HG03159 (cell line): Measurements from ENCODE around the gene PIGK.

ENCODE experiments used
- ATAC-seq: cut with Tn5 transposase; IDR thresholded peaks from one replicate; pipeline ENCODE4 v1.9.1; 2021; ENCODE audit warnings: mild to moderate bottlenecking, moderate library complexity; ENCODE audit not compliant: unreplicated experiment

The PIGK gene

DNA sequence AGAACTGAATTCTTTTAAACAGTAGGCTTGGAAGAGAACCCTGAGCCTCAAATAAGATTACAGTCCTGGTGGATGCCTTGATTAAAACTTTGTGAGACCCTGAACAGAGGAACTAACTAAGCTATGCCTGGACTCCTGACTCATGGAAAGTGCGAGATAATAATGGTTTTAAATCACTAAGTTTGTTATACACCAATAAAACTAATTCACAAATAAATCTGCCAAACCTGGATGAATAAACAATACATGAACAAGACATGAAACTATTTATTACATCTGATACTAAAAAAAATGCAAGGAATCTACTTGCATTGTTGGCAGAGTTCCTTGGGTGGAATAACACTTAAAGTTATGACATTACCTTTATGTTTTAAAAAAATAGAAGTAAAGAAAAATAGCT lies 118.4 kb downstream of the PIGK start:
- ATAC-seq: no peak

DNA sequence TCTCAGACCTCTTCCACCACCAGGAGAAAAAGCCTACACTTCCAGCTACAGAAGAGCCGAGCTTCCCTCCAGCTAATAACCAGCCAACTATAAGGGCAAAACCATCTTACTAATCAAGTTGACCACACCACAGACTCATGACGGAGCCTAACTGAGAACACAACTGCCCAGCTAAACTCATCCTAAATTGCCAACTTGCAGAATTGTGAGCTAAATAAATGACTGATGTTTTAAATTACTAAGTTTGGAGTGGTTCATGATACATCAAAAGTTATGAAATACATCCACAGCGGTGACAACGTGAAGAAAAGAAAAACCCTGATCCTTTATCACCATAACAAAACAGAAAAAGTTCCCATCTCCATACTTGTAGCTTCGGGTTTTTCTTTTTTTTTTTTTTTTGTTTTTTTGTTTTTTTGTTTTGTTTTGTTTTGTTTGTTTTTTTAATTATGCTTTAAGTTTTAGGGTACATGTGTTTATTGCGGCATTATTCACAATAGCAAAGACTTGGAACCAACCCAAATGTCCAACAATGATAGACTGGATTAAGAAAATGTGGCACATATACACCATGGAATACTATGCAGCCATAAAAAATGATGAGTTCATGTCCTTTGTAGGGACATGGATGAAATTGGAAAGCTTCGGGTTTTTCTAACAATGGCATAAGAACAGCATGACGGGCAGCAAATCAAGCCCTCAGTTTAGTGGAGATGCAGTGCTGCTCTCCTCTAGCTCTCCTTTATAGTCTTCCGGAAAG lies 122.6 kb downstream of the PIGK start:
- ATAC-seq: no peak

DNA sequence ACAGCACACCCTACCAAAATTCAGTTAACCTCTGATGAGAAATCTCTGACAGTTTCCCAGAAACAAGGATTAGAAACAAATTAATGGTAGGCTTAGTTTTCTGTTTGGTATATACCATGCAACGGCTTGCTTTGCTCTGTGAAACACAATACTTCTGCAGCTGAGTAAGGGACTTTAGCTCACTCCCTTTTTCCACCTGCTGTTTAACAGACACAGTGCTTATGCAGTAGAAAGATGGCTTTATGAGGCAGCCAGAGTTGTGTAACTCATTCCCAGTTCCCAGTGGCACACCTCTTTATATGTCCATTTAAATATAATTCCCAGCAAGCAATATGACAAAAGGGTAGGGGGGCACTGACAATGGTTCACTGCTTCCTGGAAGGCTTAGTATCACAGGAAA lies 124.0 kb downstream of the PIGK start:
- no peak for ATAC-seq

DNA sequence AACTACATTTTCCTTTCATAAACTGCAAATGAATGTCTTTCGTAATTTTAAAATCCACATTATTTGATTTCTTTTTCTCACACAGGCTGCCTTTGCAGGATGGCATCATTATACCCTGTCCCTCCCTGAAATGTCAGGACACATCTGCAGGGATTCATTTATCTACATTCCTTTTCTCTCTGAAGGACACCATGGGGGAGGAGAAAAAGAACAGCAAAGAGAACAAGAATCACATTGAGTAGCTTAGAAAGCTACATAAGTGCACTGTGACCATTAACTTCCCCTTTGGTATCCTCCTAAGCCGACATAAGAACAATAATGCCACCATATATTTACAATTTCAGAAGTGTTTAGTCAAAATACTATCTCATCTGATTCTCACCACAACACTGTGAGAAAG lies 129.5 kb downstream of the PIGK start:
- no peak for ATAC-seq

DNA sequence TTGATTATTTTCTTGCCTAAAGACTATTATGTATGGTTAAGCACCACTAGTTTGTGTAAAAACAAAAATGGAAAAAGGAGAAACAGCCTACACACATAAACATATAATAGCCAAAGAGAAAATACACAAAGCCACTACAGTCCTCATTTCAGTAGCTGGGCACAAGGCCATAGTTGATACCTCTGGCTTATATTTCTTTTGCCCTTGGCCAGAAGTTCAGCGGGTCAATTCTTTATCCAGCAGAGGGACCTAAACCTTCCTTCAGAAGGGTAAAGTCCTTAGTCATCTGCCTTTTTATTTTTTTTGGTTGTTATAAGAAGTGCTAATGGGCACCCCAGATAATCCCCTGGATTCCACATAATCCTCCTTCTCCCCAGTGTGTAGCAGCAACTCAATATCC lies 134.1 kb downstream of the PIGK start:
- ATAC-seq: no peak

DNA sequence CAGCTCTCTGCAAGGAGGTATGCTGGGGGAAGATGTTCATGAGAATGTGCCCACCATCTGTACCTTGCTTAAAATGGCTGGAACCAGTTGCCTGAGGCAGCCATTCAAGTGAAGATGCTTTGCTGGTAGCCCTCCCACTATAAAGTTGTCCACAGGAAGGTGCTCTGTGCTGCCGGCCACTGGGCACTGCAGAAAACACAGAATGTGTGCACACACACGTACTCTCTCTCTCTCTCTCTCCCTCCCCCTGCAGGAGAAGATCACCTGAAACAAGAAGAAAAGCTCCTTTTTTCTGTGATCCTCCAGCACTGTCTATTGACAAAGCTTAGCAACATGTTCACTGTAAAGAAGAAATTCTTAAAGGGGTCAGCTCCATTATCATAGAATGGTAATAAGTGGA lies 134.8 kb downstream of the PIGK start:
- ATAC-seq: no peak

DNA sequence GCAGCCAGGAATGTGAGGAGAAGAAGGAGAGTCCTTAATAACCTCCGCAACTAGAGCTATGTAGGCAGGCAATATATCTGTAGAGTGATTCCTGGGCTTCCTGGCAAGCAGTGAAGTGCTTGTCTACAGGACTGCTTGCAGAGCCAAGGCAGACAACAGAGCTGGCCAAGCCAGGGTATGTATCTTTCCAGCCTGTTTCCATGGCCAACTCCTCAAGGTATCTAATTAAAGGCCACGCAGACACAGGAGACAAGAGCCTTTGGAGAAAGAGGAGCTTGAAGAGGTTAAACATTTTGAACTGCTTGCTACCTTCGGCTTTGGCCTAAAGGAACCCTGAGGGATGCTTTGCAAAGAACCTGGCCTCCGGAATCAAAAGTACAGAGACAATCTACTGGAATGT lies 137.4 kb downstream of the PIGK start:
- no peak for ATAC-seq

DNA sequence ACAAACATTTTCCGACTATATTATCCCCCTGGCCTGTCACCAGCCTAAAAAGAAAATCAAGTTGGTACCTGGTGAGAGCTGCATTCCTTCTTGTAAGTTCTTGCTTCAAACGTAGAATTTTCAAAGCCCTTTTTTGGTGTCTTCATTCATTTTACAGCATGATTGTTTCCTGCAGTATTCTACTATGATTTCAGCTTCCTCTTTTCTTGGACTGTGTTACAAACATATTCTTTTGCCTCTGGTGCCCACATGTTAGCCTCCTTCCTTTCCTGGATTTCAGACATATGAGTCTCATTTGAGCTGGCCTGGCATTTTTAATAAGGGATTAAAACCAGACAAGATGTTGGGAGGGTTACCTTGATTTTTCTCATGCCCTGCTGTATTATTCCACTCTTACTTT lies 142.5 kb downstream of the PIGK start:
- no peak for ATAC-seq

DNA sequence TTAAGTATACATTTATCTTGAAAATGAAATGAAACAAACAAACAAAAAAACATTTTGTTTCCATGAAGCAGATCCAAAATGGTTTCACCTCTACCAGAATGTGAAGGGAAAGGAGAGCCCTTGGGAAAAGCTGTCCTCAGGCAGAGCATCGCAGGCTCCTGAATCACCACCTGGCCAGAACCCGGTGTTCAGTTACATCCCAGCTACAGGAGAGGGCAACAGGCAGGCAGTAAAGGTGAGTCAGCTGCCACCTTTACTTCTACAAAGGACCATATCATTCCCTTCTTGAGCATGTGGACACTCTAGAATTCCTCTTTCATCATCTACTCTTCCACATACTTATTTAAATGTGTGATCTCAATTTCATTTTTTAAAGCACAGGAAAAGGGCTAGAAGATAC lies 151.2 kb downstream of the PIGK start:
- no peak for ATAC-seq

DNA sequence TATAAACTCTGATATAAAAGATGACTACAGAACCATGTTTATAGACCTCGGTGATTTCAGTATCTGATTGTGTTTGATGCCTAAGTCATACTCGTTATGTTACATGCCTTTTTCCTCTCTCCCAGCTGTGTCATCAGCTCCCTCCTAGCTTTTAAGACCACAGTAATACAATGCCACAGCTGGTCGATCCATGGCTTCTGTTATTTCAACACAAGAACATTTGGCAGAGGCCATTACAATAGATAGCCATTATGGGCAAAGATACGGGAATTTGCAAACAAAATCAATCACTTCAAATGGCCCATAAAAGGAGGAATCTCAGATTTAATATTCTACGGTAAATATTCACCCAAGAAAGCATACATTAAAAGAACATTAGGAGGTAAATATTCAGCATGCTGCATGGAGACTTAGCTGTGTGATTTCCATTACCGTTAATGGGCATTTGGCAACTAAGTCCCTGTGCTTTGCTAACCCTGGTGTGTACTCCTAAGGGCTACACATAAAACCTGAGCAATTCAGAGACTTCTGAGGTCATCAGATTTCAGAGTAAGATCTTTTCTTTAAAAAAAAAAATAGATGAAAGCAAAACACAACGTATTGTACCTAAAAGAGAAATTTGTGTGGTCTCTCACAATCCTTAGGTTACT lies 153.4 kb downstream of the PIGK start:
- ATAC-seq: no peak

DNA sequence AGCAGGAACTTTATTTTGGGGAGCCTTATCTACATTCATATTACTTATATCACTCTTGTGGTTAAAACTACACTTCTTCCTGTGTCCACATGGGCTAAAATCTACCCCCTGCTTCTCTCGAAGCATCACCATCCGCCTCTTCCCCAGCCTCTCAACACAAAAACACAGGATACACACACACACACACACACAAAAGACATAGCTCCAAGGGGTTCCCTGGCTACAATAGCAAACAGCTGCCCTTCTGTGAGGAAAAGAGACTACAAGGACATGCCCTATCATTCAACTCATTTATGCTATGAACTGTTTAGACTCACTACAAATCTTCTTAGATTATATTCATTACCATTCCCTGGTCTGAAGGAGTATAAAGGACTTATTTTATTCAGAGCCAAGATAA lies 155.0 kb downstream of the PIGK start:
- no peak for ATAC-seq

DNA sequence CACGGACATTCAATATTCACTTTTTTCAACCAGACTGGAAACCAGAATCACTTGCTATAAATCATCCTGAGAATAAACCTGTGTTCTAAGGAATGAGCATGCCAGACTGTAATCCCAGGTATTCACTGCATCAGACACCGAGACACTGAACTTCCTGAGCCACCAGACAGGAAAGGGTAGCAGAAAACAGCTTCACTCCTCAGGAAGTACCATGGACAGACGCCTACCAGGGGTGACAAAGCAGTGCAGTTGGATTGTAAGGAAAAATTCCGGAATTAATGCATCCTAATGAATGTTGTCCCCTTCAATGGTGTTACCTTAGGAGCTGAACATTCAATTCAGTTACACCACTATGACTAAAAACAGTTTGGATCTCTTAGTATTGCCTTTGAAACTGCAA lies 156.1 kb downstream of the PIGK start:
- no peak for ATAC-seq

DNA sequence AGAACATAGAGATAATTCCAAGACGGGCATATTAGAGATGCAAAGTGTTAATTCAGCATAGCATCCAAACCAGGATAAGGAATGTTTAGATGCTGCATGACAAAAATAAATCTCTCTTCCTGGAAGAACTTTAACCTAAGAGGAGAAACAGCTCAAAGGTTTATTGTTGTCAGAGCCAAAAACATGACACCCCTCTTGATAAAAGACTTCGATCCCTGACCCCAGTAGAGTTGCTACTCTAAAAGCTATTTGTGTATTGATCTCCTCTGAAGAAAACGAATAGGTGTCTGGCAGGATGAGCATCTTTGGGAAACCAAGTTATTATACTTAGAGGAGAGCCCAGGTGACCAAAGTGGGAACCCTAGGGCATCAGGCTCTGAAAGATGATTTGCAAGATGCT lies 158.1 kb downstream of the PIGK start:
- no peak for ATAC-seq

DNA sequence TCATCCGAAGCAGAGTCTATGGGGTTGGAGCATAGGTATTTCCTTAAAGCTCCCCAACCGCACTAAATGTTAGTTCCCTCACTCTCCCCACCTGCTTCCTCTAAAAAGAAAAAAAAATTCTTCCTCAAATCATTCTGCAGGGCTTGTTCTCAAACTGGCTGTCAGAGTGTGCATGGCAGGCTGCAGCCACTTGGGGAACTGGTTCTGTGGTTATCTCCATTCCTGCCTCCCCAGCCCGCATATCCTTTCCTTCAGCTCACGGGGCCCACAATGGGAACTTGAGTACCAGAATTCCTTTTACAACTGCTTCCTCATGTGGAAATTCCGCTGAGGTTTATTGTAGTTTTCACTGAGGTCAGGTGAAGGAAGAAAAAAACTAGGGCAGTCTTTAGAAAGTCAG lies 159.2 kb downstream of the PIGK start:
- no peak for ATAC-seq

DNA sequence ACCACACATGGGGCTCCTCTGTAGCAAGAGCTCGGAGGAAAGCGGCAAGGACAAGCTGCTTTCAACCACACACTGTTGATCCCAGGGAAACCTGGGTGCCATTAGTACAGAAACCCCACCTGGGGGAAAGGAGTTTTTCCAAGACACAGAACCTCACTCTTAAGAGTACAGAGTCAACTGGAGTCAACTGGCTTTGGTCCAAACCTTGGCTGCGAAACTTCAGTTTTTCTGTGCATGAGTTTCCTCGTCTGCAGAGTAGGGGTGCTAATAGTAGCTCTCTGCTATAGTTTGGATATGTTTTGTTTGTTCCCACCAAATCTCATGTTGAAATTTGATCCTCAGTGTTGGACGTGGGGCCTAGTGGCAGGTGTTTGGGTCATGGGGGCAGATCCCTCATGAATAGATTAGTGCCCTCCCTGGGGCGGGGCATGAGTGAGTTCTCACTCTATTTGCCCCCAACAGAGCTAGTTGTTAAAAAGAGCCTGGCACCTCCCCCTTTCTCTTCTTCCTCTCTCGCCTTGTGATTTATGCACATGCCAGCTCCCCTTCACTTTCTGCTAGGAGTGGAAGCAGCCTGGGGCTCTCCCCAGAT lies 161.1 kb downstream of the PIGK start:
- ATAC-seq: no peak

DNA sequence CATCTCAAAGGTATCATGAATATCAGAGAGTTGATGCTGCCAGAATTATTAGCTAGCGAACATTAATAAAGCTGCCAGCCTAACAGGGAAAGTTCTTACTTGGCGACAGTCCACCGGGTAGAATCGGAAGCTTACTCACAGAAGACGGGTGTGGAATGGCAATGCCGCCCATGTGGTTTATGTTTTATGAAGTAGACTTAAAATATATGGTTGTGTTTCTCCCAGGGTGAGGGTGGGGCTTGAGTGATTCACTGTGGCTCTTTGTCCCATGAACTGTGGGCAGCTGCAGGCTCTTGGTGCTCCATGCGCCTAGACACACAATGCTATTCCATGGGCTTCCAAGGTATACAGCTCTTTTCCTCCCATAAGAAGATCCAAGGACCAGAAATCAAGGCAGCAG lies 162.7 kb downstream of the PIGK start:
- ATAC-seq: no peak

DNA sequence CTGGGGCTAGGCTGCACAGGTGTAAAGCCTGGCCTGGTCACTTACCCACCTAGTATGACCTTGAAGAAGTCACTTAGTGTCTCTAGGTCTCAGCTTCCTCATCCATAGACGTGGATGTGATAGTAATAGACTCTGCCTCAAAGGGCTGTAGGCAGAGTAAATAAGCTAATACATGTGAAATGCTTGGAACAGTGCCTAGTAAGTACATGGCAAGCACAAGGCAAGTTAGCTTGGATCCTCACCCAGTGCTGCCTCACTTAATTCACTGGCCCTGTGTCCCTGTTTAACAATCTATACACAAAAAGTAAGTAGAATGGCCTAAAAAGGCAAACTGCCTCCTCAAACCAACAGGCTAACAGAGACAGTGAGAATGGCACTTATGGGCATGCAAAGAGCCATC lies 167.8 kb downstream of the PIGK start:
- no peak for ATAC-seq

DNA sequence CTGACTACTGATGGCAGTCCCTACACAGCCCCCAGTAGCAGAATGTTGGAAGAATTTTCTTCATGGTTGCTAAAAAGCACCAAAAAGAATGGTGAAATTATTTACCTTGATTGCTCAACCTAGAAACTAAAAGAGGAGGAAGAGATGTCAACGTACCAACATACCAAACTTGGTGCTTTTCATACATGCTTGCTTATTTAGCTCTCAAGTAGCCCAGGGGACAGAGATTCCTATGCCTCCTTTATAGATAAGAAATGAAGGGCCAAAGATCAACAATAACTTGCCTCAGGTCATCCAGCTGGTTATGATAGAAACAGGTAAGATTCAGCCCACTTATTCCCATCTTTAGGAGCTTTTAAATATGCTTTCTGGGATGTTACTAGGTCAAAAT lies 170.6 kb downstream of the PIGK start:
- no peak for ATAC-seq

DNA sequence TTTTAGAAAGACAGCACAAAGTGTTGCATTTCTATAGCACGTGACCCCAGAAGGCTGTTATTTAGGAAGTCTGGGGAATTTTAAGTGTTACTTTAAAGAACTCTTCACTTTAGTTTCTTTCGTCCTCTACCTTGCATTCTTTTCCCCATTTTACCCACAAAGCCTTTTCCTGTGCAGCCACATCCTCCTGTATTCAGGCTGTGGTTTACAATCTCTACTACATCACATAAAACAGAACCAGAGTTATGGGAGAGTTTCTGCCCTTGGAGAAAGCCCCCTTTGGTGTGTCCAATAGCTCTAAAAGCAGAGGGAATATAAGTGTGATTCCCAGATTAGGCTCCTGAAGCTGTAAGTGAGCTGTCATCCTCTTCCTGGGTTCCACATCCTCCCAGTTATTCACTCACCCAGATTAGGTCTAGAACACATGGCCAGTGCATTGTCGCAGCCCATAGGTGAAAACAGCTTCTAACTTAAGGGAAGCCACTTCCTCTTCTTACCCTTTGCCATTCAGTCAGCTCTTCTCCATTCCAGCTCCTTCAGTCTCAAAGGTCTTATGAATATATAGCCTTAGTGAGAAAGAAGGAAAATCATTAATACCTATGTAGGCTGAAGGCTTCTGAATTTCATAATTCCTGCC lies 171.1 kb downstream of the PIGK start:
- no peak for ATAC-seq

DNA sequence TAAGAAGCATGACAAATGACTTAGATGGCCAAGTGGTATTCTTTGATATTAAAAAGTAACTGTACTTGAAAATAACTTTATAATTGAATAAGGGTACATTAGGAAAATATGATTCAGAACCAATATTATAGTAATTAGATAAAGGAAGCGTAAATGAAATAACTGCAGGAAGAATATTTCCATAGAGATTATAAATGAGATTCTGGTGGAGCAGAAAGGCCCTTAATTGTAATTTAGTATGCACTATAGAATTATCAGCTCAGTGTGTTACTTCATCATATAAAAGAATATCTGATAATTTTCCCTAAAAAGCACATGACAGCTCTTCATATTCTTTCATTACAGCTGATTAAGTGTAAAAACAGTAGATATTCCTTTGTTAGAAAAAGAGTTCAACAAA lies 171.7 kb downstream of the PIGK start:
- ATAC-seq: no peak

DNA sequence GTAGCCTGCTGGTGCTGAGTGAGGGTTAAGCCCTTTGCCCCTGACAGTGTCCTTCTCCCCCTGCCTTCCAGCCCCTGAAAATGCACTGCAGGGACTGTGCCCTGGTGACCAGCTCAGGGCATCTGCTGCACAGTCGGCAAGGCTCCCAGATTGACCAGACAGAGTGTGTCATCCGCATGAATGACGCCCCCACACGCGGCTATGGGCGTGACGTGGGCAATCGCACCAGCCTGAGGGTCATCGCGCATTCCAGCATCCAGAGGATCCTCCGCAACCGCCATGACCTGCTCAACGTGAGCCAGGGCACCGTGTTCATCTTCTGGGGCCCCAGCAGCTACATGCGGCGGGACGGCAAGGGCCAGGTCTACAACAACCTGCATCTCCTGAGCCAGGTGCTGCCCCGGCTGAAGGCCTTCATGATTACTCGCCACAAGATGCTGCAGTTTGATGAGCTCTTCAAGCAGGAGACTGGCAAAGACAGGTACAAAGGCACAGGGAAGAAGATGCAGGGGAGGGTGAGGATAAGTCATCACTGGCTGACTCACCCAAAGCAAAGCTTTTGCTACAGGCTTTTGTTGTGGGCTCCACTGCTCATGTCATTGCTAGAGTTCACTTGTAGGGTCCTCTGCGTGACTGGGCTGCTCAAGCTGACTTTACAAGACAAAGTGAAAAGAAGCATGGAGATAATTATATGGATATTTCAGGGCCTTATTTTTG lies 174.9 kb downstream of the PIGK start:
- no peak for ATAC-seq
